Kidney epithelial cell (primary cell): ENCODE data around the gene CMTM4. TPM values are rescaled to one million over a fixed set of nuclear protein-coding genes. Genes with fewer than 3 reads are reported as not detected.

Source experiments
- DNase-seq: peaks from one replicate; pipeline ENCODE4 v3.0.0-alpha.2; 2010; ENCODE audit warnings: low read depth
- H3K27me3 ChIP-seq: 2 replicates; pipeline ENCODE4 v1.6.0; 2011; ENCODE audit warnings: low read length; ENCODE audit not compliant: control insufficient read depth, insufficient read depth
- H3K36me3 ChIP-seq: 2 replicates; pipeline ENCODE4 v1.5.1; 2011; ENCODE audit warnings: low read length; ENCODE audit not compliant: control insufficient read depth, insufficient read depth
- H3K4me3 ChIP-seq: 2 replicates; pipeline ENCODE4 v1.5.1; 2011; ENCODE audit warnings: low read depth, mild to moderate bottlenecking, control low read depth, low read length
- CTCF ChIP-seq: IDR thresholded peaks from 2 replicates; pipeline ENCODE4 v1.5.1; 2011; ENCODE audit warnings: mild to moderate bottlenecking, moderate library complexity, low read length, control low read depth, inconsistent platforms; ENCODE audit not compliant: insufficient read depth, poor library complexity, severe bottlenecking
- total RNA-seq: library from RNA; depleted of rRNA; stranded (reverse); fragments of >200 nt; gene quantifications from 2 replicates; pipeline ENCODE4 v1.2.3, GENCODE V29; 2015

Gene CMTM4
- total RNA-seq, 1 donor from 2014 or later = 75.2 TPM

- no peak for DNase-seq
- no peak for TF ChIP-seq CTCF
- Histone ChIP-seq H3K27me3 (no peaks in the 10 kb centered on the region), H3K4me3 (no peak overlapping the region), H3K36me3 (peaks cover 4% of the 10 kb centered on the region)
These were observed 22.7 kb upstream of the CMTM4 start for GRCh38 chr16:66719246-66719645.

GRCh38 chr16:66717776-66718175, 21.2 kb upstream of the CMTM4 start:
- Histone ChIP-seq H3K4me3 (no peak overlapping the region), H3K36me3 (peaks cover 1% of the 10 kb centered on the region), H3K27me3 (no peaks in the 10 kb centered on the region)
- DNase-seq = no peak
- no peak for TF ChIP-seq CTCF

DNA sequence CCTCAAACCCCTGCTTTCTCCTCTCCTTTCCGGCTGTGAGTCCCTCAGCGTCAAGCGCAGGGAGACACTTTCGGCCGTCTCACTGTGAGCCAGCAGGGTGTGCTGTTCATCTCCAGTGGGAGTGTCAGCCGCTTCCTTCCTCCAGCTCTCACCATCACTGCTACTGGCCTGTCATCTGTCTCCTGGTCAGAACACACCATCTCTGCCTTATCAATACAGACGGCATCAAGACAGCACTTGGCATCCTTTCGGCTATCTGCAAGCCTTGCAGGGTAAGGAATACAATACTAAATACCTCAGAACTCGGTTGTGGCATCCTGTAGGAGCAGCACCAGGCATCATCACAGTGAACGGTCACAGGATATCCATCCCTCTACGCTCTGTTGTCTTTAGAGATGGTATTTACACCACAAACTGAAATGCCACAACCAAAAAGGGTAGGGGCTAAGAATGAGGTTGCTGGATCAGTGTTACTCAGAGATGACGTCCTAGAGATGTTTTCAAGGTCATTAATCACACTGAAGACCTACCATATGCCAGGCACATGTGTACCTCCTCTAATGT, 20.7 kb upstream of the CMTM4 start:
- TF ChIP-seq CTCF = peak; percentile 50
- Histone ChIP-seq H3K27me3 (no peaks in the 10 kb centered on the region), H3K4me3 (no peak overlapping the region), H3K36me3 (peaks cover 1% of the 10 kb centered on the region)
- no peak for DNase-seq

DNA sequence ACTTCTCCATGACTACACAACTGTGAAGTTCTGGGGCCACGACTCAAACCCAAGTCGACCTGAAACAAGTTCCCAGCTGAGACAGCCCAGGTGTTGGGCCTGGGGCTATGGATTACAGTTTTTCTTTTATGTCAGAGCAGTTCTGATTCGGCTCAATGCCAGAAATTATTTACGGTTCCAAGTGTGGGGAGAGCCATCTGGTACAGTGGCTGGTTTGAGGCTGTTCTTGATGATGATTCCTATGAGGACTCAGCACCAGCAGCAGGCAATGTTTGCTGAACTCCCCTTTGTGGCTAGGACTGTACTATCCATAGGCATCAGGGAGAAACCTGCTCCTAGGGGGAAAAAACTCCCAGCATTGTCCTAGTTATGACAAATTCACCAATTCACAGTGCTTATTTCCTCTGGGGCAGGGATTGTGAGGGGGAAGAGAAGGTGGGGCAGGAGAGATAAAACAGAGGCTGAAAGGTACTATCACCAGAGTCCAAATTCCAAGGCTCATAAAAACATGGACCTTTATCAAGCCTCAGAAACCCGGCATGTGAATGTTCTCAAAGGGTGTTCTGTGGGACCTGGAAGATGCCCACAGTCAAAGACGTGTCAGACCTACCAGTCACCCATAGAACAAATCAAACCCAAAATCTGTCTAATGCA, 18.2 kb upstream of the CMTM4 start:
- no peak for TF ChIP-seq CTCF
- no peak for DNase-seq
- Histone ChIP-seq H3K27me3 (no peaks in the 10 kb centered on the region), H3K4me3 (no peak overlapping the region), H3K36me3 (peaks cover 1% of the 10 kb centered on the region)

DNA sequence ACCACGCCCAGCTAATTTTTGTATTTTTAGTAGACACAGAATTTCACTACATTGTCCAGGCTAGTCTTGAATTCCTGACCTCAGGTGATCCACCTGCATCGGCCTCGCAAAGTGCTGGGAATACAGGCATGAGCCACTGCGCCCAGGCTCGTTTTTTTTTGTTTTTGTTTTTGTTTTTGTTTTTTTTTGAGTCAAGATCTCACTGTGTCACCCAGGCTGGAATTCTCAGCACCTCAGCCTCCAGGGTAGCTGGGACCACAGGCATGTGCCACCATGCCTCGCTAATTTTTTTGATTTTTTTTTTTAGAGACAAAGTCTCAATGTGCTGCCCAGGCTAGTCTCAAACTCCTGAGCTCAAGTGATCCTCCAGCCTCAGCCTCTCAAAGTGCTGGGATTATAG, 17.5 kb upstream of the CMTM4 start:
- H3K4me3 ChIP-seq = no peak overlapping the region
- no peak for TF ChIP-seq CTCF
- peaks cover 1% of the 10 kb centered on the region for H3K36me3 ChIP-seq
- DNase-seq = no peak
- no peaks in the 10 kb centered on the region for H3K27me3 ChIP-seq

DNA sequence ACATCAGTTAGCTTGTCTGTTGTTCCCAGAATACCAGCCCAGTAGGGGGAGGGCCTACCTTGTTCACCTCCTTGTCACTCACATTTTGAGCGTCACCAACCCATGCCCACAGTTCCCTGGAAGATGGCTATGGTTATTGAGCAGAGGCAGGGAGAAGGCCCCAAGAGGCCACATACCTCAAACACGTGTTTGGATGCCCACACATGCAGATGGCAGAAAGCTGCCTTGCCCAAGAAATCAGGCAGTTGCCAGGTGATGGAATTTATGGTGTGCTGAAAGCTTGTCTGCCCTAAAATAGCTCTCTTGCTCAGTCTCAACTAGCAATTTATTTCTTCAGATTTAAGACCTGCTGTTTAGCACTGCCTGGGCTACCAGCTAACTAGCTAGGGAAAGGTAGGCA, 16.5 kb upstream of the CMTM4 start:
- no peak for DNase-seq
- peaks cover 1% of the 10 kb centered on the region for H3K36me3 ChIP-seq
- H3K4me3 ChIP-seq = no peak overlapping the region
- TF ChIP-seq CTCF = no peak
- no peaks in the 10 kb centered on the region for H3K27me3 ChIP-seq
